Osteocyte (in vitro differentiated cells): ENCODE measurements around the gene CCL13. TPM values are rescaled to one million over a fixed set of nuclear protein-coding genes. Genes with fewer than 3 reads are reported as not detected.

Source experiments
- DNase-seq: peaks from one replicate; pipeline ENCODE4 v3.0.0; 2021; ENCODE audit warnings: mixed read lengths; ENCODE audit not compliant: unreplicated experiment; ENCODE audit errors: extremely low spot score
- H3K27ac Mint-ChIP-seq: one replicate; pipeline ENCODE4 v1.8.0; 2021; ENCODE audit warnings: mild to moderate bottlenecking, mixed read lengths; ENCODE audit not compliant: unreplicated experiment
- H3K27me3 Mint-ChIP-seq: one replicate; pipeline ENCODE4 v1.8.0; 2021; ENCODE audit warnings: mixed read lengths; ENCODE audit not compliant: unreplicated experiment
- H3K36me3 Mint-ChIP-seq: one replicate; pipeline ENCODE4 v1.8.0; 2021; ENCODE audit warnings: mixed read lengths; ENCODE audit not compliant: unreplicated experiment
- H3K4me1 Mint-ChIP-seq: one replicate; pipeline ENCODE4 v1.8.0; 2021; ENCODE audit warnings: mixed read lengths; ENCODE audit not compliant: unreplicated experiment
- H3K4me3 Mint-ChIP-seq: one replicate; pipeline ENCODE4 v1.8.0; 2021; ENCODE audit warnings: mild to moderate bottlenecking, moderate library complexity, mixed read lengths; ENCODE audit not compliant: unreplicated experiment
- H3K9me3 Mint-ChIP-seq: one replicate; pipeline ENCODE4 v1.8.0; 2021; ENCODE audit warnings: mixed read lengths; ENCODE audit not compliant: unreplicated experiment
- long read RNA-seq: library from polyadenylated mRNA; unstranded; transcript quantifications from one replicate; pipeline ENCODE4 v2.0.0, GENCODE V29; 2021
- total RNA-seq: library from RNA; stranded (reverse); gene quantifications from 2 replicates; pipeline ENCODE4 v1.2.1, GENCODE V29; 2021
- TF ChIP-seq, protein P1 (sequence below): fragments of 200-600 bp; sonication (generic); IDR thresholded peaks from 2 replicates; pipeline ENCODE4 v1.5.0; 2021; ENCODE audit warnings: antibody characterized with exemption, mild to moderate bottlenecking, moderate library complexity

CCL13 gene
- total RNA-seq, result not detected in 2 replicates
- long read RNA-seq, result 0 reads

DNA sequence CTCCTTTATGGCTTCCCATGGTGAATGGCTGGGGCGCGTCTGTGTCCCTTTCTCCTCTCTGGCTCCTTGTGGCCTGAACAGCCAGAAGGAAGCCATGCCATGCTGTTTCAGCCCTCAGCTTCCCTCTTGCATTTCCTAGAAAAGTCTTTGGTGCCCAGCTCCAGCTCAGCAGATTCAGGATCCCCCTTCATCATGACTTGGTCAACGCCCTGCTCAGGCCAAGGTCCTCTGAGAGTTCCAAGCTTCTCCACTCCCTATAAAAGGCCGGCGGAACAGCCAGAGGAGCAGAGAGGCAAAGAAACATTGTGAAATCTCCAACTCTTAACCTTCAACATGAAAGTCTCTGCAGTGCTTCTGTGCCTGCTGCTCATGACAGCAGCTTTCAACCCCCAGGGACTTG lies at the start of gene CCL13:
TSS of gene CCL13 (plus strand) at position 287 of the 400 bp plus-strand sequence. CDS start at position 334, 47 bp downstream.
- peaks cover 5% of the 10 kb centered on the region for H3K9me3 Mint-ChIP-seq
- TF ChIP-seq, protein P1, sequence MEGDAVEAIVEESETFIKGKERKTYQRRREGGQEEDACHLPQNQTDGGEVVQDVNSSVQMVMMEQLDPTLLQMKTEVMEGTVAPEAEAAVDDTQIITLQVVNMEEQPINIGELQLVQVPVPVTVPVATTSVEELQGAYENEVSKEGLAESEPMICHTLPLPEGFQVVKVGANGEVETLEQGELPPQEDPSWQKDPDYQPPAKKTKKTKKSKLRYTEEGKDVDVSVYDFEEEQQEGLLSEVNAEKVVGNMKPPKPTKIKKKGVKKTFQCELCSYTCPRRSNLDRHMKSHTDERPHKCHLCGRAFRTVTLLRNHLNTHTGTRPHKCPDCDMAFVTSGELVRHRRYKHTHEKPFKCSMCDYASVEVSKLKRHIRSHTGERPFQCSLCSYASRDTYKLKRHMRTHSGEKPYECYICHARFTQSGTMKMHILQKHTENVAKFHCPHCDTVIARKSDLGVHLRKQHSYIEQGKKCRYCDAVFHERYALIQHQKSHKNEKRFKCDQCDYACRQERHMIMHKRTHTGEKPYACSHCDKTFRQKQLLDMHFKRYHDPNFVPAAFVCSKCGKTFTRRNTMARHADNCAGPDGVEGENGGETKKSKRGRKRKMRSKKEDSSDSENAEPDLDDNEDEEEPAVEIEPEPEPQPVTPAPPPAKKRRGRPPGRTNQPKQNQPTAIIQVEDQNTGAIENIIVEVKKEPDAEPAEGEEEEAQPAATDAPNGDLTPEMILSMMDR, result no peak

DNA sequence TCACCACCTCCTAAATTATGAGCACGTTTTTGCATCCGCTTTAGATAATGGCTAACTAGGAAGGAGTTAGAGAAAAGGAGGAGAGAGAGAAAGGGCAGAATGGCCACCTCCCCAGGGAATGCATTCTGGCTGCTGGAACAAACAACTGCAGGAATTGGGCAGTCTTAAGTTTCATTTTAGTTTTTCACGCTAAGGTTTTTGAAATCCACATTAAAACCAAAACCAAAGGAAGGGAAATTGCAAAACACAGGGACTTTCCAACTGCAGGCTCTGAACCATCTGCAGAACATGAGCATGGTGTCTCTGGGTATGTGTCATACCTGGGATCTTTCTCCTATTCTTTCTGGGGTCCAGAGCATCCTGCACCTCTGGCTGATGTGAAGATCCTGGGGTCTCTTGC lies 49.2 kb upstream of the CCL13 start:
- no peak overlapping the region for H3K4me3 Mint-ChIP-seq
- no peaks in the 10 kb centered on the region for H3K9me3 Mint-ChIP-seq
- no peaks in the 10 kb centered on the region for H3K27me3 Mint-ChIP-seq
- no peaks in the 10 kb centered on the region for H3K36me3 Mint-ChIP-seq
- DNase-seq, result peak; percentile 19
- TF ChIP-seq, protein P1, result no peak
- peaks cover 31% of the 10 kb centered on the region for H3K4me1 Mint-ChIP-seq
- no peak overlapping the region for H3K27ac Mint-ChIP-seq

More for the DNA sequence above, at the start of gene CCL13:
- Mint-ChIP-seq H3K4me1 (peaks cover 3% of the 10 kb centered on the region), H3K4me3 (no peak within 1 kb of the TSS), H3K27ac (no peak within 1 kb of the TSS), H3K27me3 (peaks cover 19% of the 10 kb centered on the region), H3K36me3 (no peaks in the 10 kb centered on the region)
- DNase-seq, result no peak

DNA sequence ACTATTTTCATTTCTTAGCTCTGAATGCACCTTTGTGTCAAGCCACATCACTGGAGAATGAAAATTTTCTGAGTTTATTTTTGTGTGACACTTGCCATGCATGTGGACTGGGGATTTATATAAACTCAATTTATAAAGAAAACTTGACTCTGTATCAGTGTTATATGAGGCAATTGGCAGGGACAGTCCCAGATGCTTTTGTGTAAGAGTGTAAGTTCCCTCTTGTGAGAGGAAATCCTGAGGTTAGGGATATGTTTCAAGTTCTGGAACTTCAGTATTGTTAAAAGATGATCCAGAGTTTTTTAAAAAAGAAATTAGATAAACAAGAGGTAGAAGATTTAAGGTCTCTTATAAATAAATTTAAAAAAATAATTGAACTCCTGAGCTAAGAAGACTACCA lies 47.9 kb upstream of the CCL13 start:
- Mint-ChIP-seq H3K27me3 (no peaks in the 10 kb centered on the region), H3K27ac (no peak overlapping the region), H3K4me1 (peaks cover 42% of the 10 kb centered on the region), H3K36me3 (no peaks in the 10 kb centered on the region), H3K4me3 (no peak overlapping the region), H3K9me3 (no peaks in the 10 kb centered on the region)
- no peak for DNase-seq
- TF ChIP-seq, protein P1, result no peak

DNA sequence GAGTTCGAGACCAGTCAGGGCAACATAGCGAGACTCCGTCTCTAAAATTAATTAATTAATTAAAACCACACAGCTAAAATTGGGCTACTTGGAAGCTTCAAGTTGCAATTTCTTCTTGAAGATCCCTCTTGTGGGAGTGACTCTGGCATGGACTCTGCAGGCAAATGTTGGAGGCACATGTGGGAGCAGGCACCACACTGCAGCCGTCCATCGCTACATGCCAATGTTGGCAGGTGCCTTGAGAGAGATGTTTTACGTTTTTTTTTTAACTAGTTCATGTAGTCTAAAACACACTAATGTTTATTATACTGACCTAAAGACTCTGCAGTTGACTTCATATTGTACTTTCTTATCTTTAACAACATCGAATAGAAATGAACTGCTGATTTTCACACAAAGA lies 45.0 kb upstream of the CCL13 start:
- TF ChIP-seq, protein P1, result no peak
- Mint-ChIP-seq H3K36me3 (no peaks in the 10 kb centered on the region), H3K9me3 (no peaks in the 10 kb centered on the region), H3K27me3 (peaks cover 4% of the 10 kb centered on the region), H3K4me3 (no peak overlapping the region), H3K27ac (no peak overlapping the region), H3K4me1 (peaks cover 50% of the 10 kb centered on the region)
- no peak for DNase-seq

DNA sequence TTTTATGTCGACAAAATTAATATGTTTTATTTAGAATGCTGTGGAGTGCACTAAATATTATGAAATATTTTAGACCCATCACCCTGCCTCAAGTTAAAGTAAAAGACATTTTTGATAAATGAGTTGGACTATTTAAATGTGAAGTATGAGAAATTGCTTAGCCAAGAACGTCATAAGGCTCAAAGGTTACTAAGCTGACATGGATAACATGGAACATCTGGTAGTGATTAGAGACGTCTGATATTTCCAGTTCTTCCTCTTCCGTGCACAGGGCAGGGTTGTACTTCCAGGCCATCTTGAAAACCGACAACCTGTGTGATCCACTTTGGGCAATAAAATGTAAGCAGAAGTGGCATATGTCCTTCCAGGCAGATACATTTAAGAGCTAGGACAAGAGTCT lies 44.2 kb upstream of the CCL13 start:
- Mint-ChIP-seq H3K4me1 (peaks cover 45% of the 10 kb centered on the region), H3K27ac (peak overlapping the region; percentile 11), H3K36me3 (no peaks in the 10 kb centered on the region), H3K9me3 (no peaks in the 10 kb centered on the region), H3K27me3 (peaks cover 7% of the 10 kb centered on the region), H3K4me3 (no peak overlapping the region)
- no peak for DNase-seq
- TF ChIP-seq, protein P1, result no peak
